M059J (cell line): ENCODE measurements around the gene SMIM45.

Source experiments
- DNase-seq: peaks from one replicate; pipeline ENCODE4 v3.0.0-alpha.2; 2012; ENCODE audit warnings: low read depth

Gene SMIM45

GRCh38 chr22:41951898-41952474, at the start of gene SMIM45:
TSS of gene SMIM45 (plus strand) at chr22:41952150.
- no peak for DNase-seq

- no peak for DNase-seq
Observed at GRCh38 chr22:41902932-41903421, 49.0 kb upstream of the SMIM45 start.

GRCh38 chr22:41904450-41905410, 47.2 kb upstream of the SMIM45 start:
- no peak for DNase-seq

GRCh38 chr22:41905411-41906202, 46.3 kb upstream of the SMIM45 start:
- DNase-seq, result no peak

- no peak for DNase-seq
Observed at GRCh38 chr22:41906822-41907221, 45.1 kb upstream of the SMIM45 start.

DNA sequence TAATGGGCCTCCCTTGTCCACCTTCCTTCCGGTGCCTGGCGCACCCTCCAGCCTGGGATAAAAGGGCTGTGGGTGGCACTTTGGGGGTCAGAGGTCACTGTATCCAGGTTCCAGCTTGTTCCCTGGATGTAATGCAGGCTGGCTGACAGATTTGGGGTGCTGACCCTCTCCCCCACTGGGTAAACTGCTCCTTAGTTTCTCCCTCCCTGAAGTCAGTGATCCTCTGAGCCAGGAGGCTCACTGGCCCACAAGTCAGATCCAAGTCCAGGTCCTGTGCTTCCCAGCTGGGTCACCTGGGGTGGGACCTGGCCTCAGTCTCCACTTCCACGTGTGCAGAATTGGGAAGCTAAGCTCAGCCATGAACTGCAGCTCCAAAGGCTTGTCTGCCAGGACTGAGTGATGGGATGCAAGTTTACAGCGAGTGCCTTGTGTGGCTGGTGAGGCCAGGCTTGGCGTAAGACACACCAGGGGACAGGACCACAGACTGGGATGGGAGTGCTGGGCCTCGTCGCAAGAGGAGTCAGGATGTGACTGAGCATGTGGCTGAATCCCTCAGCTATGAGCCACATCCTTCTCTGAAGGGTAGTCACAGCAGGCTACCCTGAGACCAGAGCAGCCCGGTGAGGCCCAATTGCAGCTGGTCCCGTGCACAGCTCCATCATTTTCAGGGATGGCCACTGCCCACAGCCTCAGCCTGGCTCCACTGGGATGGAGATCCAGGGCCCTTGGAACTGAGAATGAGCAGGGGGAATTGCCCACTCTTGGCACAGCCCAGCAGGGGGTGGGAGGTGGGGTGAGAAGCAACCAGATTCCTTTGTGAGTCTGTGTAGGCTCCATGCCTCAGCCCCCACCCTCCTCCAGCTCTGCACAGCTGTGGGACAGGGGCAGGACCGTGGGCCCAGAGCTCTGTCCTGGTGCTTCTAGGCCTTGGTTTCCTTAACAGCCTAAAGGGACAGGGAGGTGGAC, 44.2 kb upstream of the SMIM45 start:
- peak; percentile 16 for DNase-seq

DNA sequence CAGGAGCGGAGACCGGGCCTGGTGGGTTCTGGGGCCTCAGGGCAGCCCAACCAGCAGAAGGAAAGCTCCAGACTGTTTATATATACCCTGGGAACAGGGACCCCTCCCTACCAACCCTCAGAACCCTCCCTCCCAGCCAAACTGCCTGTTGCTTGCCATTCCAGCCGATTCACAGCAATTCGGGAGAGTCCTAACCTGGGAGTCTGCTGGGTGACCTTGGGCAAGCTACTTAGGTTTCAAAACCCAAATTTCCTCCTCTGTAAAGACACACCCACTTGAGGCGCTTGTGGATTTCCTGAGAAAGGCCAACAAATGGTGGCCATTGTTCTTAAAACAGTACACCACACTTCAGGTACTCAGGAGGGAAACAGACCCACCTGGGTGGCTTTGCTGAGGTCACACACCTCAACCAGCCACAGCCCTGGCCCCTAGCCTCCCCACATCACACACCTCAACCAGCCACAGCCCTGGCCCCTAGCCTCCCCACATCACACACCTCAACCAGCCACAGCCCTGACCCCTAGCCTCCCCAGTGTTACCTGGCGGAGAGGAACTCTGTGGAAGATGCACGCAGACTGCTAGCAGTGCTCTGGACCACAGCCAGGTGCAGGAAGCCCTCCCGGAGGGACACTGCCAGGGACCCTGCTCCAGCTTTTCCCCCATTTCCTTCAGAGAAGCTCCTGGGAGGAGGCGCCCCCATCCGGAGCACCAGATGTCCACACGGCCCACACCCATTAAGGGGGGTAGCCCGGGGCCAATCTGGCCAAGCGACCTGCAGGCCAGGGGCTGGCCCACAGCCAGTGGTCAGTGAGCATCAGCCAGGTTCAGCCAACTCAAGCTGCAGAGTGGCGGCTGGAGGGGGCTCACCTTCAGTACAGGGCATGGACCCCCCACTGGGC, 43.3 kb upstream of the SMIM45 start:
- no peak for DNase-seq

GRCh38 chr22:41909310-41910049, 42.5 kb upstream of the SMIM45 start:
- DNase-seq, result peak; percentile 21

DNA sequence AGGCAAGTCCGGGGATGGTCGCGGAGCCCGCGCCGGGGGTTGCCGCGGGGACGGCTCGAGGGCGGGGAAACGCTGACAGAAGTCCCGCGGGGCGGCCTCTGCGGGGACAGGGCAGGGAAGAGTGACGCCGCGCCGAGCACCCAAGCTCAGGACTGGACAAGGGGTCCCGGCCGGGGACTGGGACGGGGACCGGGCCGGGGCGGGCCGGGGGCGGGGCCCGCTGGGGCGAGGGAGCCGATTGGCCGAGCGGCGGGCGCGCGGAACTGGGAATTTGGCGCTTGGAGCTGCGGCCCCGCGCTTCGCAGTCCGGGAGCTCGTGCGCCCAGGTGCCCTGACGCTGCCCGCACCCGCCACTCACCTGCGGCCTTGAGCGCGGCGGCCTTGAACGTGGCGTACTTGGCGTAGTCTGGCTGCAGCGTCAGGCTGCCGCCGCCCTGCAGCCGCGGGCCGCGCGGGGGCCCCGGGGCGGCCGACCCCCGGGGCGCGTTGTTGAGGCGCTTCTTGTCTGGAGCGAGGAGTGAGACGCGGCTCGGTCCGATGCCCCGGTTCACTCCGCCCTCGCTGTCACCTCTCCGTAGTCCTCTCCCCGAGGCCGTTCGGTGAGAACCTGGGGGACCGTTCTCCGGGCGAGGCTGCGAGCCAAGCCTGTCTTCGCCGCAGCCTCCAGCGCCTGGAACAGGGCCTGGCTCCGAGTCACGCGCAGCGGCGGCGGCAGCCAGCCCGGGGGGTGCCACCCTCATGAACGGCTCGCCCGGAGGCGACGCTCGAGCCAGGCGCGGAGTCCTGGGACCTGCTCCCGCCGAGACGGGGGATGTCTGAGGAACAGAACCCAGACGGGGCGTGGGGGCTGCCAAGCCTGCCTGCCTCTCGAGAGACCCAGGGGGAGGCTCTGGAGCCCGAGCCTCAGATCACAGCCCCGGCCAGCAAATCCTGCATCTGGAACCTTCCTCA, 41.6 kb upstream of the SMIM45 start:
- DNase-seq, result peak; percentile 31

GRCh38 chr22:41911001-41911611, 40.8 kb upstream of the SMIM45 start:
- DNase-seq, result no peak

DNA sequence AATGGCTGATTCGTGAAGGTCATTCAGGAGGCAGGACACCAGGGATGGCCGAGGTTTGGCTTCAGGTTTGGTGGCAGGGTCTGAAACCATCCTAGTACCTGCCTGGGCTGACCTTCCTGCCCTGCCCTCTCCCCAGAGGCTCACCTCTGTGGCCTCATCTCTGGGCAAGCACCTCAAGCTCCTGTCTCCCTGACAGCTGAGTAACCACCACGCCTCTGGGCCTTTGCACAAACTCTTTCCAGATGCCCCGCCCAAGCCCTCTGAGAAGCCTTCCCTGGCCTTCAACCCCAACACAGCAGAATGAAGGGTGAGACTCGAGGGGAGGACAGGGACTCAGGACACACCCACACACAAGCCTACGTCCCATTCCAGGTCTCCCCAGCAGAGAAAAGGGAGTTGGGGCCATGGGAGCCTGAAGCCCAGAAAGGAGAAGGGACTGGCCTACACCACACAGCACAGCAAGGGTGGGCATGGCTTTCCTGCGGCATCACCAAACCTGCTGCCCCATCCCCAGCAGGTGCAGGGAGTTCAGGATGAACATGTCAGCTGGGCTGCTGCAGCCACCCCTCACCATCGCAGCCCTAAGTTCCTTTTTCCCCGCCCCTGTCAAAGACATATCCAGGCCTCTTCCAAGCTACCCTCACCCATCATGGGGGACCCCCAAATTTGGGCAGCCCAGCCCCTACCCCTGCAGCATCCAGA, 39.5 kb upstream of the SMIM45 start:
- DNase-seq, result no peak

DNA sequence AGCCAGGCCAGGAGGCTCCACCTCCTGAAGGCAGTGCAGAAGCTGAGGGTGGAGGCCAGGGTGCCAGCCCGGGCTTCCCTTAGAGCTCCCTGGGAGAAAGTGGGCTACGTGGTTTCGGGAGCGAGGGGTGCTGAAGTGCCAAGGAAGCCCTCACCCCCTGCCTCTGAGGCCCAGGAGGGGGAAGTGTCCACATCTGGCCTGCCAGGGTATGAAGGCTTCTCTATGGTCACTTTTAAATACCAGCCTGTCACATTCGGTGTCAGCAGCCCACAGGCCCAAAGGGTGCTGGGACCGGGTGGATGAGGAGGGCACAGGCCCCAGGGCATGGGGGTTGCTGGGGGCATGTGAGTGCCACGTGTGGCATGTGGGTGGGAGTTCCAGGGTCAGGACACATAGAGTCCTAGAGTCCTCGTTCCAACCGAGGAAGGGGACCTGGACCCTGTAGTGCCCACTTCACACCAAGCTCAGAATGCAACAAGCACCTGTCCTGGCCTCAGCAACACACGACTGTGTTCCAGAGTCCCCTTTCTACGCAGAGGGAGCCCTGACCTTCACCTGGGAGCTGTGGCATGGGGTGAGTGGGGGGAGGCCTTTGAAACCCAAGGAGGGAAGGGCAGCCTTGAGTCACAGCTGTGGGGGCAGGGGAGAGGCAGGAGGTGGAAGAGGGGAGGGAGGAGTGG, 38.8 kb upstream of the SMIM45 start:
- DNase-seq, result no peak

DNA sequence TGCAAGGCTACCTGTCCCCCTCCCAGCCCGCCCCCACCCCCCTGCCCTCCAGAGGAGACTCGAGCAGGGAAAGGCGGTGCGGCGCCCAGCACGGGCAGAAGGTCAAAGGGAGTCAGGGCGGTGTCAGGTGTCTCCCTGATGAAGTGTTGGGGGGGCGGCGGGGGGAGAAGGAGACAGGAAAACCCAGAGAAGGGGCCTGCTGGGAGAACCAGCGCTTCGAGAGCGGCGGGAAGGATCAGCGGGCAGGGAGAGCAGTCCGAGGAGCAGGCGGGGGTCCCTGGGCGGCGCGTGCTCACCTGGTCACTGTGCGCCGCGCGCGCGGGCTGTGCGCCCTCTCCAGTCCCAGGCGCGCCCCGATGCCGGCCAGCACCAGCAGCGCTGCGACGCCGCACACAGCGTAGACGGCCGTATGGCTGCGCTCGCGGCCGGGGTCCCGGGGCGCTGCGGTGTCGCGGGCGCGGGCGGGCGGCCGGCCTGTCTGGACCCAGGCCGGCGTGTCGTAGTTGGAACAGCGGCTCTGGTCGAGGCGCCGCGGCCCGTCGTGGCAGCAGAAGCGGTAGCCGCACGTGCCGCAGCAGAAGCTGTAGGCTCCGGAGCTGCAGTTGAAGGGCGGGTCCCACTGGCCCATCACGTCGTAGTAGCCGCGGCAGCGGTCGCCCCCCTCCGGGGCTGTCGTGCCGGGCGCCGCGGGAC, 38.0 kb upstream of the SMIM45 start:
- DNase-seq, result no peak

GRCh38 chr22:41914611-41915034, 37.3 kb upstream of the SMIM45 start:
- no peak for DNase-seq

- no peak for DNase-seq
Observed at GRCh38 chr22:41915035-41915785, 36.7 kb upstream of the SMIM45 start, which contains the start of gene SHISA8. TSS of gene SHISA8 (minus strand) at chr22:41915074. CDS start at chr22:41914667, 407 bp downstream.
